ENCODE results near the gene VAPA. TPM values are rescaled to one million over a fixed set of nuclear protein-coding genes. Genes with fewer than 3 reads are reported as not detected.

The VAPA gene
- total and polyA plus RNA-seq, 2 of the 4 experiments (the other 2 are of a cell fraction), result 199 to 206 TPM

GRCh38 chr18:9941103-9941502, 27.3 kb downstream of the VAPA start:
- Histone ChIP-seq H2BK5ac (ENCODE audit: low read depth, low read length, poor library complexity, severe bottlenecking) (no peak overlapping the region), H3K27ac (ENCODE audit: insufficient read depth, low read length) (no peak overlapping the region), H2BK15ac (ENCODE audit: low read depth, low read length) (no peak overlapping the region), H3K4me2 (ENCODE audit: low read depth, low read length) (no peak overlapping the region), H2BK20ac (ENCODE audit: low read depth, low read length) (no peak overlapping the region), H2AK9ac (replicated peaks; ENCODE audit: low read depth, low read length, poor library complexity) (no peak overlapping the region), H3K56ac (ENCODE audit: extremely low read depth, insufficient read depth, low read length) (no peak overlapping the region), H3K4me3 (ENCODE audit: insufficient read depth, low read depth, low read length) (no peak overlapping the region), H4K20me1 (ENCODE audit: insufficient read depth, low read length) (peaks cover 31% of the 10 kb centered on the region), H2AK5ac (ENCODE audit: low read depth, low read length) (no peak overlapping the region), H3K14ac (replicated peaks; ENCODE audit: low read depth, low read length) (no peak overlapping the region), H3K23ac (ENCODE audit: low read depth, low read length) (no peak overlapping the region), H3K36me3 (ENCODE audit: control insufficient read depth, insufficient read depth, low read length) (peaks cover 28% of the 10 kb centered on the region), H3K4me1 (ENCODE audit: control insufficient read depth, insufficient read depth, low read length) (0 out of 2 replicates have a peak, but pooled peaks cover 1% of the 10 kb centered on the region), H3K9ac (ENCODE audit: low read depth, low read length) (no peak overlapping the region), H4K5ac (ENCODE audit: low read depth, low read length) (no peak overlapping the region), H3K18ac (ENCODE audit: low read depth, low read length) (no peak overlapping the region), H3K4ac (ENCODE audit: low read depth, low read length) (no peak overlapping the region), H4K91ac (ENCODE audit: insufficient read depth, low read depth, low read length) (no peak overlapping the region), H2BK120ac (ENCODE audit: low read depth, low read length) (no peak overlapping the region), H2AFZ (replicated peaks; ENCODE audit: low read length, poor library complexity) (no peak overlapping the region), H4K8ac (ENCODE audit: low read depth in 2 of 2, low read length in 2 of 2) (no peak overlapping the region), H3K79me1 (ENCODE audit: low read depth in 1 of 2, low read length in 2 of 2) (peaks cover 27 to 63% of the 10 kb centered on the region in 2 experiments), H3K9me3 (ENCODE audit: control insufficient read depth, insufficient read depth, low read length) (no peaks in the 10 kb centered on the region), H3K9me1 (ENCODE audit: insufficient read depth, low read length) (peaks cover 5% of the 10 kb centered on the region), H3K27me3 (ENCODE audit: control insufficient read depth, insufficient read depth, low read length) (no peaks in the 10 kb centered on the region)
- no peak for DNase-seq
- intact Hi-C loops (cut with micrococcal nuclease), result no loop called here
- dilution Hi-C loops (cut with HindIII; ENCODE audit: low sequenced_read_pairs, unreplicated experiment), result no loop called here
- CTCF ChIA-PET, result no interaction called here
- POLR2A ChIA-PET (ENCODE audit: unreplicated experiment), result no interaction called here
- no TSS peak for BruUV-seq (replicated peaks)
- in situ Hi-C loops (cut with MboI; ENCODE audit: low sequenced_read_pairs), result loop anchor here (10.0 to 25.0 kb wide), 2 partner anchors 229 to 356 kb away; partner anchors contain the start of gene RAB31
- no peak for ATAC-seq (ENCODE audit: low read depth)
- TF ChIP-seq NFE2L2 (IDR thresholded peaks at IDR 0.05; ENCODE audit: low read depth, low read length) (no peak), RFX5 (IDR thresholded peaks at IDR 0.05; ENCODE audit: low read depth, low read length) (no peak), POLR2A (IDR thresholded peaks at IDR 0.05; ENCODE audit: low read depth, low read length) (no peak), CTCF (conservative IDR thresholded peaks at IDR 0.05; ENCODE audit: low read depth, low read length) (no peak), USF2 (IDR thresholded peaks at IDR 0.05; ENCODE audit: low read depth, low read length) (no peak), BHLHE40 (IDR thresholded peaks at IDR 0.05; ENCODE audit: low read depth, low read length) (no peak), MAFK (IDR thresholded peaks at IDR 0.05; ENCODE audit: low read depth, low read length) (no peak), RAD21 (IDR thresholded peaks at IDR 0.05; ENCODE audit: low read length) (no peak), MXI1 (IDR thresholded peaks at IDR 0.05; ENCODE audit: borderline replicate concordance, low read depth, low read length) (no peak), CHD1 (IDR thresholded peaks at IDR 0.05; ENCODE audit: low read depth, low read length) (no peak), ELK1 (IDR thresholded peaks at IDR 0.05; ENCODE audit: borderline replicate concordance, low read depth, low read length) (no peak), FOS (IDR thresholded peaks at IDR 0.05; ENCODE audit: low read depth, low read length) (no peak), CEBPB (IDR thresholded peaks at IDR 0.05; ENCODE audit: low read depth, low read length) (no peak), MAZ (IDR thresholded peaks at IDR 0.05; ENCODE audit: borderline replicate concordance, low read depth, low read length) (no peak)

All from IMR-90 (cell line).